ENCODE results near the gene USP10. TPM values are rescaled to one million over a fixed set of nuclear protein-coding genes. Genes with fewer than 3 reads are reported as not detected.

USP10 gene
- total and polyA plus RNA-seq, 2 donors (not counting 3 experiments of a cell fraction or from before 2014, with no cell fraction given) = 84.0 to 115 TPM

DNA sequence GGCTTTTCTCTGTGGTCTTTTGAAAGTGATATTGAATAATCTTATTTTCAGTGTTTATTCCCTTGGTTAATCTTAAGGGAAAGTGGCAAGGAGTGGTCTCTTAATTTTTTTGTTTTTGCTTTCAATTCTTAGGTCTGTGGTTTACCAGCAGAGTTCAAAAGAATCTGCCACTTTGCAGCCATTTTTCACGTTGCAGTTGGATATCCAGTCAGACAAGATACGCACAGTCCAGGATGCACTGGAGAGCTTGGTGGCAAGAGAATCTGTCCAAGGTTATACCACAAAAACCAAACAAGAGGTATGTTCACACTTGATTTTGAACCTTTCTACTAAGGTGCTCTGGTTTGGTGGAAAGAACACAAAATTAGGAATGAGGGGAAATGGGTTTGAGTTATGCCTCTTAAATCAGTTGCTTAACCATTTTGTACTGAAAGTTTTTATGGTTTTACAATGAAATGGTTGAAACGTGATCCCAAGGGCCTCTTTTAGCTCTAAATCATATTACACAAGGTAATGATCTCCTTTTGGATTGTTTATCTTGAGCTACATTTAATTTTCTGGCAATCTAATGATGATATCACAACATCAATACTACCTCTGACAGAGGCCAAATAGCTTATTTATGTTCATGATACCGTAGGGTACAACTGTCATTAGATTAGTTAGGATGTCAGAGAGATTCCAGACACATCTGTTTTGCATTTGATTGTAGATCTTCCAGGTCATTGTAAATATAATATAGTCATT is 68.4 kb downstream of the USP10 start:
- no peaks in the 10 kb centered on the region for H3K4me1 ChIP-seq (ENCODE audit: control insufficient read depth, extremely low read depth, insufficient read depth, low read length)
- DNase-seq (ENCODE audit: low read depth, low spot score) (no peak), FAIRE-seq (no peak)
- intact Hi-C loops (cut with micrococcal nuclease) (no loop called here), dilution Hi-C loops (cut with MboI; ENCODE audit: extremely low pct_ligation_motif_present, low sequenced_read_pairs) (loop anchor here (25.0 kb wide), 1 partner anchor 194 kb away; no protein-coding TSS in a partner anchor)
- BruUV-seq (replicated peaks) = no TSS peak
- no peak overlapping the region for H2AFZ ChIP-seq (ENCODE audit: low read depth, low read length)
- TF ChIP-seq JUN (IDR thresholded peaks at IDR 0.05; ENCODE audit: borderline replicate concordance, insufficient read depth, insufficient read length, low read depth) (no peak), EZH2 (IDR thresholded peaks at IDR 0.05; ENCODE audit: borderline replicate concordance, low read depth, low read length, severe bottlenecking) (no peak), MYC (IDR thresholded peaks at IDR 0.05; ENCODE audit: low read depth, low read length) (no peak), FOS (IDR thresholded peaks at IDR 0.05; ENCODE audit: borderline replicate concordance, insufficient read depth, low read length) (no peak), POLR2A (IDR thresholded peaks at IDR 0.05; ENCODE audit: low read depth, low read length) (no peak), GATA2 (IDR thresholded peaks at IDR 0.05; ENCODE audit: insufficient read depth, insufficient read length, low read depth, low read length) (no peak), POLR2AphosphoS5 (IDR thresholded peaks at IDR 0.05; ENCODE audit: insufficient read depth, low read depth, low read length) (no peak)
- TF ChIP-seq, protein P1, sequence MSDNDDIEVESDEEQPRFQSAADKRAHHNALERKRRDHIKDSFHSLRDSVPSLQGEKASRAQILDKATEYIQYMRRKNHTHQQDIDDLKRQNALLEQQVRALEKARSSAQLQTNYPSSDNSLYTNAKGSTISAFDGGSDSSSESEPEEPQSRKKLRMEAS (IDR thresholded peaks at IDR 0.05; ENCODE audit: insufficient read depth, insufficient read length) = no peak
- H3K79me2 ChIP-seq (ENCODE audit: control insufficient read depth, insufficient read depth, low read length) = peaks cover 6% of the 10 kb centered on the region
- no peak overlapping the region for H3K9ac ChIP-seq (replicated peaks; ENCODE audit: extremely low read depth, insufficient read depth, low read length)
- no peak overlapping the region for H3K27ac ChIP-seq (ENCODE audit: insufficient read depth, low read depth, low read length)
- H3K4me2 ChIP-seq (ENCODE audit: insufficient read depth, low read length) = no peak overlapping the region
- no peaks in the 10 kb centered on the region for H3K27me3 ChIP-seq (ENCODE audit: control insufficient read depth in 2 of 2, insufficient read depth in 2 of 2, low read length in 2 of 2)
- ChIA-PET POLR2A (no interaction called here), CTCF (interaction anchor here (1.1 to 3.1 kb wide), 6 partner anchors 9 to 203 kb away, joined by 3 to 12 read pairs (median 6); no protein-coding TSS in a partner anchor)
- H3K36me3 ChIP-seq (ENCODE audit: control insufficient read depth in 2 of 2, extremely low read depth in 1 of 2, insufficient read depth in 2 of 2, low read length in 2 of 2) = peaks cover 21 to 23% of the 10 kb centered on the region in 2 experiments
- no peaks in the 10 kb centered on the region for H3K9me1 ChIP-seq (replicated peaks; ENCODE audit: control insufficient read depth, extremely low read depth, insufficient read depth, low read length)
- H4K20me1 ChIP-seq (replicated peaks; ENCODE audit: control insufficient read depth, extremely low read depth, insufficient read depth, low read length) = no peaks in the 10 kb centered on the region
- H3K4me3 ChIP-seq (replicated peaks in 1 of 3; ENCODE audit: insufficient read depth in 1 of 3, low read depth in 1 of 3, low read length in 3 of 3) = no peak overlapping the region
- H3K9me3 ChIP-seq (replicated peaks; ENCODE audit: control insufficient read depth, insufficient read depth, low read length) = no peaks in the 10 kb centered on the region

Data from endothelial cell of umbilical vein (primary cell).